Chondrocyte (in vitro differentiated cells): ENCODE results near the gene POLR1E. TPM values are rescaled to one million over a fixed set of nuclear protein-coding genes. Genes with fewer than 3 reads are reported as not detected.

Experiments
- DNase-seq: peaks from one replicate; pipeline ENCODE4 v3.0.0; 2021; ENCODE audit warnings: mixed read lengths, low spot score
- H3K27ac Mint-ChIP-seq: one replicate; pipeline ENCODE4 v1.8.0; 2021; ENCODE audit warnings: mild to moderate bottlenecking, moderate library complexity, mixed read lengths; ENCODE audit not compliant: unreplicated experiment
- H3K27me3 Mint-ChIP-seq: 2 replicates; pipeline ENCODE4 v1.8.0; 2021; ENCODE audit warnings: low read depth, mixed read lengths
- H3K36me3 Mint-ChIP-seq: 2 replicates; pipeline ENCODE4 v1.8.0; 2021; ENCODE audit warnings: low read depth, mixed read lengths
- H3K4me1 Mint-ChIP-seq: 2 replicates; pipeline ENCODE4 v1.8.0; 2021; ENCODE audit warnings: low read depth, mild to moderate bottlenecking, mixed read lengths
- H3K4me3 Mint-ChIP-seq: one replicate; pipeline ENCODE4 v1.8.0; 2021; ENCODE audit warnings: mild to moderate bottlenecking, moderate library complexity, mixed read lengths; ENCODE audit not compliant: unreplicated experiment
- H3K9me3 Mint-ChIP-seq: 2 replicates; pipeline ENCODE4 v1.8.0; 2021; ENCODE audit warnings: low read depth, mixed read lengths
- total RNA-seq: library from RNA; stranded (reverse); gene quantifications from 3 replicates; pipeline ENCODE4 v1.2.1, GENCODE V29; 2021
- TF ChIP-seq, protein P1 (sequence below): fragments of 200-600 bp; sonication (generic); IDR thresholded peaks from 2 replicates; pipeline ENCODE4 v1.5.0; 2021; ENCODE audit warnings: antibody characterized with exemption, mild to moderate bottlenecking, moderate library complexity

The POLR1E gene
- total RNA-seq, 1 donor from 2014 or later, result 12.7 TPM

GRCh38 chr9:37523916-37524315 lies 38.2 kb downstream of the POLR1E start:
- no peaks in the 10 kb centered on the region for H3K9me3 Mint-ChIP-seq
- H3K27me3 Mint-ChIP-seq, result no peaks in the 10 kb centered on the region
- H3K27ac Mint-ChIP-seq, result no peak overlapping the region
- H3K4me3 Mint-ChIP-seq, result no peak overlapping the region
- no peaks in the 10 kb centered on the region for H3K4me1 Mint-ChIP-seq
- peaks cover 50% of the 10 kb centered on the region for H3K36me3 Mint-ChIP-seq
- peak; percentile 69 for DNase-seq
- TF ChIP-seq, protein P1, sequence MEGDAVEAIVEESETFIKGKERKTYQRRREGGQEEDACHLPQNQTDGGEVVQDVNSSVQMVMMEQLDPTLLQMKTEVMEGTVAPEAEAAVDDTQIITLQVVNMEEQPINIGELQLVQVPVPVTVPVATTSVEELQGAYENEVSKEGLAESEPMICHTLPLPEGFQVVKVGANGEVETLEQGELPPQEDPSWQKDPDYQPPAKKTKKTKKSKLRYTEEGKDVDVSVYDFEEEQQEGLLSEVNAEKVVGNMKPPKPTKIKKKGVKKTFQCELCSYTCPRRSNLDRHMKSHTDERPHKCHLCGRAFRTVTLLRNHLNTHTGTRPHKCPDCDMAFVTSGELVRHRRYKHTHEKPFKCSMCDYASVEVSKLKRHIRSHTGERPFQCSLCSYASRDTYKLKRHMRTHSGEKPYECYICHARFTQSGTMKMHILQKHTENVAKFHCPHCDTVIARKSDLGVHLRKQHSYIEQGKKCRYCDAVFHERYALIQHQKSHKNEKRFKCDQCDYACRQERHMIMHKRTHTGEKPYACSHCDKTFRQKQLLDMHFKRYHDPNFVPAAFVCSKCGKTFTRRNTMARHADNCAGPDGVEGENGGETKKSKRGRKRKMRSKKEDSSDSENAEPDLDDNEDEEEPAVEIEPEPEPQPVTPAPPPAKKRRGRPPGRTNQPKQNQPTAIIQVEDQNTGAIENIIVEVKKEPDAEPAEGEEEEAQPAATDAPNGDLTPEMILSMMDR, result no peak

GRCh38 chr9:37528652-37529471 lies 43.1 kb downstream of the POLR1E start:
- Mint-ChIP-seq H3K36me3 (peaks cover 41% of the 10 kb centered on the region), H3K4me1 (no peaks in the 10 kb centered on the region), H3K27ac (no peak overlapping the region), H3K9me3 (no peaks in the 10 kb centered on the region), H3K4me3 (no peak overlapping the region), H3K27me3 (no peaks in the 10 kb centered on the region)
- no peak for DNase-seq
- TF ChIP-seq, protein P1, result no peak

GRCh38 chr9:37531699-37532098 lies 46.0 kb downstream of the POLR1E start:
- no peak overlapping the region for H3K27ac Mint-ChIP-seq
- H3K9me3 Mint-ChIP-seq, result no peaks in the 10 kb centered on the region
- no peaks in the 10 kb centered on the region for H3K4me1 Mint-ChIP-seq
- H3K27me3 Mint-ChIP-seq, result no peaks in the 10 kb centered on the region
- H3K36me3 Mint-ChIP-seq, result peaks cover 31% of the 10 kb centered on the region
- DNase-seq, result no peak
- no peak overlapping the region for H3K4me3 Mint-ChIP-seq
- TF ChIP-seq, protein P1, result no peak

- Mint-ChIP-seq H3K27me3 (no peaks in the 10 kb centered on the region), H3K9me3 (no peaks in the 10 kb centered on the region), H3K27ac (no peak overlapping the region), H3K4me1 (no peaks in the 10 kb centered on the region), H3K36me3 (peaks cover 26% of the 10 kb centered on the region), H3K4me3 (no peak overlapping the region)
- no peak for DNase-seq
- TF ChIP-seq, protein P1, result no peak
Observed at GRCh38 chr9:37534412-37534811, 48.7 kb downstream of the POLR1E start.

DNA sequence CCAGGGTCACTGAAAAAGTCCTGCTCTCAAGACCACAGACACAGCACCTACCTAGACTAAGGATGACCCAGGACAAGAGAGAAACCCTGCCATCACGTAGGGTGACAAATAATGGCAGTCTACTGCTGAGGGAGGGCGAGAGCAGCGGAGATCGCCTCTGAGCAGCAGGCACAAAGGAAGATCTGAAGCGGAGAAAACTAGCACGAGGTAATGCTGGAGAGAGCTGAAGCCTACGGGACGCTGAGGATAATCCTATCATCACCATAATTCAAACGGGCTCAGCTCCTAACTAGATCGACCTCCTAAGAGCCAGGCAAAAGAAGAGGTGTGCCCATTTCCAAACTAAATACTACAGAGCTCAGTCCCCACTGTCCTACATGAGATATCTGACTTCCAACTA lies 49.2 kb downstream of the POLR1E start:
- H3K27me3 Mint-ChIP-seq, result no peaks in the 10 kb centered on the region
- TF ChIP-seq, protein P1, result no peak
- H3K36me3 Mint-ChIP-seq, result peaks cover 26% of the 10 kb centered on the region
- no peak for DNase-seq
- no peak overlapping the region for H3K4me3 Mint-ChIP-seq
- no peaks in the 10 kb centered on the region for H3K9me3 Mint-ChIP-seq
- H3K4me1 Mint-ChIP-seq, result no peaks in the 10 kb centered on the region
- no peak overlapping the region for H3K27ac Mint-ChIP-seq
